A673 (cell line): Measurements from ENCODE around the gene RLBP1.

Experiments used
- EZH2 ChIP-seq: fragments of 200-600 bp; sonication (generic); IDR thresholded peaks from 2 replicates; pipeline ENCODE4 v1.6.1; 2017; ENCODE audit warnings: borderline replicate concordance, low read depth, mild to moderate bottlenecking, mixed read lengths, antibody characterized with exemption, low read length; ENCODE audit not compliant: poor library complexity, severe bottlenecking
- TF ChIP-seq, protein P1 (sequence below): fragments of 300-800, 200-600 bp; sonication (generic); conservative IDR thresholded peaks from 2 replicates; pipeline ENCODE4 v1.5.1; 2017; ENCODE audit warnings: low read depth, mild to moderate bottlenecking, antibody characterized with exemption, low read length, moderate library complexity, mixed read lengths

DNA sequence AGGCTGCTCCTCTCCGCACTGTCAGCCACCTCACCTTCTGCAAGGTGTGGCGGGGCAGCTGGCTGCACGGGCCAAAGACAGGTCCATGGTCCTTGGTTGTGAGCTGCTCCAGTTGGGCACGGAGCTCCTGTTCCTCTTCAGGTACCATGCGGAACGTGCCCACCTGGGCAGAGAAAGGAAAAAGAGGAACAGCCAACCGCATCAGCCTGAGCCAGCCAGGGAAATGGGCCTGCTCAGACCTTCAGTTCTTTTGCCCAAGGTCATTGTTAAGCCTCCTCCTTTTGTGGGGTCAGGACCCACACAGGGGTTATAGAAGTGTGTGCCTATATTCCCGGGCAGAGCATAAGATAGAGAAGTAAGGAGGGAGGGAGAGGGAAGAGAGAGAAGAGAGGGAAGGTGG lies 2.8 kb downstream of the RLBP1 start:
- TF ChIP-seq, protein P1, sequence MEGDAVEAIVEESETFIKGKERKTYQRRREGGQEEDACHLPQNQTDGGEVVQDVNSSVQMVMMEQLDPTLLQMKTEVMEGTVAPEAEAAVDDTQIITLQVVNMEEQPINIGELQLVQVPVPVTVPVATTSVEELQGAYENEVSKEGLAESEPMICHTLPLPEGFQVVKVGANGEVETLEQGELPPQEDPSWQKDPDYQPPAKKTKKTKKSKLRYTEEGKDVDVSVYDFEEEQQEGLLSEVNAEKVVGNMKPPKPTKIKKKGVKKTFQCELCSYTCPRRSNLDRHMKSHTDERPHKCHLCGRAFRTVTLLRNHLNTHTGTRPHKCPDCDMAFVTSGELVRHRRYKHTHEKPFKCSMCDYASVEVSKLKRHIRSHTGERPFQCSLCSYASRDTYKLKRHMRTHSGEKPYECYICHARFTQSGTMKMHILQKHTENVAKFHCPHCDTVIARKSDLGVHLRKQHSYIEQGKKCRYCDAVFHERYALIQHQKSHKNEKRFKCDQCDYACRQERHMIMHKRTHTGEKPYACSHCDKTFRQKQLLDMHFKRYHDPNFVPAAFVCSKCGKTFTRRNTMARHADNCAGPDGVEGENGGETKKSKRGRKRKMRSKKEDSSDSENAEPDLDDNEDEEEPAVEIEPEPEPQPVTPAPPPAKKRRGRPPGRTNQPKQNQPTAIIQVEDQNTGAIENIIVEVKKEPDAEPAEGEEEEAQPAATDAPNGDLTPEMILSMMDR = no peak
- no peak for TF ChIP-seq EZH2
